ENCODE results near the gene PRMT7.

The PRMT7 gene

DNA sequence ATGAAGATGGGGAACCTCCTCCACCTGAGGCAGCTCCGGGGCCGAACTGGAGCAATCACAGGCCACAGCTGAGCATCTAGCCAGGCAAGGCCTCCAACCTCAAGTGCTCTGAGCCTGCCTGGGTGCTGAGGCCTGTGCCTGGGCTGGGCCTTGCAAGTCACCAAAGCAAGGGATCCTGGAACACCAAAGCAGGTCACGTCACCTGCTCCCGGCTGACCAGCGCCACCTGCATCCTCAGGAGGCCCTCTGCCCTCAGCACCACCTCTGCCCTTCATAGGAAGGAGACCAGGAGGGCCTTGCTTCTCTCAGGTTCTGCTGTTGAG is 69.5 kb downstream of the PRMT7 start:
- Histone ChIP-seq H3K27me3 (replicated peaks in 2 of 5; ENCODE audit: control insufficient read depth in 4 of 5, insufficient read depth in 5 of 5, low read length in 4 of 5) (no peaks in the 10 kb centered on the region), H3K27ac (ENCODE audit: insufficient read depth in 1 of 2, low read depth in 1 of 2, low read length in 2 of 2, poor library complexity in 1 of 2, severe bottlenecking in 2 of 2) (no peak overlapping the region), H3K36me3 (ENCODE audit: control insufficient read depth in 4 of 4, insufficient read depth in 4 of 4, low read length in 3 of 4) (no peaks in the 10 kb centered on the region), H3K9me3 (ENCODE audit: control extremely low read depth in 1 of 5, control insufficient read depth in 4 of 5, insufficient read depth in 2 of 5, low read depth in 1 of 5, low read length in 4 of 5) (no peaks in the 10 kb centered on the region), H3K4me1 (ENCODE audit: control extremely low read depth in 1 of 4, control insufficient read depth in 4 of 4, insufficient read depth in 4 of 4, low read length in 3 of 4) (peaks cover 2 to 39% (median 21%) of the 10 kb centered on the region in 4 experiments), H3K4me3 (ENCODE audit: control insufficient read depth in 1 of 7, extremely low read depth in 1 of 7, insufficient read depth in 4 of 7, low read depth in 2 of 7, low read length in 6 of 7) (no peak overlapping the region)
- WGBS (ENCODE audit: insufficient coverage) = 93% methylated on average over 3 of the region's 5 CpGs
- DNase-seq = no peak
- CTCF ChIA-PET = interaction anchor here (1.0 kb wide), 1 partner anchor 9 kb away, joined by 3 read pairs; no protein-coding TSS in a partner anchor
- POLR2A ChIA-PET = no interaction called here

DNA sequence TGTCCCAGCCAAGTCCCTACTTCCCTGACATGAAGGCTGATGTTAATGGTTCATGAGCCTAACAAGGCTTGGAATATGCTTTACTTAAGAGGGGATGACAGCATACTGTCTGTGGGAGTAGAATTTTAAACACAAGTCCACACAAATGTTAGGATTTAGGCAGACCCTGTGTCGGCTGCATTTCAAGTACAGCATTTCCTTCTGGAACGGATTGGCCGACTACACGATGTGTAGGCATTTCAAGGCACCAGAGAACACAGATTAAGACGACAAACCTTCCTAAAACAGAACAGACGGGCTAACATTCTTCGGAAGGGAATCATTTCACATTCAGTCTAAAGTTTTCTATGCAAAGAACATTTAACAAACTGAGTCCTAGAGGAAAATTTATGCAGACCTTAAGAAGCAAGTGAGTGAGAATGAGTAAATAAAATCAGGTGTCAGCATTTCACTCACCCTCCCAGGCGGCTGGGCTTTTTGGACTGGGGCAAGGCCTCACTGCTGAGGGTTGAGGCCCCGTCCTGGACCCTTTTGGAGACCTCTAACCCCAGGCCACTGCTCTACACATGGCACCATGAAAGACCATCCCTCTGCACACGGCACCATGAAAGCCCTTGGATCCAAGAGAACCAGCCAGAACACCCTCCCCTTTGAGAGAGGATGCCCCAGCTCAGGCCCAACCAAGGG is 70.0 kb downstream of the PRMT7 start:
- 97% methylated on average over 9 of the region's 10 CpGs for WGBS (ENCODE audit: insufficient coverage)
- H3K27me3 ChIP-seq (replicated peaks in 2 of 5; ENCODE audit: control insufficient read depth in 4 of 5, insufficient read depth in 5 of 5, low read length in 4 of 5) = no peaks in the 10 kb centered on the region

DNA sequence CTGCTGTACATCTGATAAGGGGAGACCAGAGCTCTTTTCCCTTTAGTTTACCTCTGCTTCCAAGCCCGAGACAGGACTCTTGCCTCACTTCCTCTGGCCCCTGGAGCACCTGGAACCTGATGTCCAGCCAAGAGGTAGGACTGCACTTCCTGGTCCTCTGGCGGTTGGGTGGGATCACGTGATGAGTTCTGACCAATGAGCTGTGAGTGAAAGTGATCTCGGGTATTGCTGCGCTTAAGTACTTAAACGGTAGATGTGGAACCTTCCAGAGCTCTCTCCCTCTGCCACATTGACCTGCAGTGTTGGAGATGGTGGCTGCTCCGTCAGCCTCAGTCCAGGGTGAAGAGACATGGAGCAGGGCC is 70.5 kb downstream of the PRMT7 start:
- H3K27me3 ChIP-seq (replicated peaks in 2 of 5; ENCODE audit: control insufficient read depth in 4 of 5, insufficient read depth in 5 of 5, low read length in 4 of 5) = no peaks in the 10 kb centered on the region
- CTCF ChIA-PET = interaction anchor here (0.6 to 1.9 kb wide), 9 partner anchors 9 to 119 kb away, joined by 3 to 17 read pairs (median 4); no protein-coding TSS in a partner anchor
- POLR2A ChIA-PET = no interaction called here
- no peaks in the 10 kb centered on the region for H3K9me3 ChIP-seq (ENCODE audit: control extremely low read depth in 1 of 5, control insufficient read depth in 4 of 5, insufficient read depth in 2 of 5, low read depth in 1 of 5, low read length in 4 of 5)
- no peak overlapping the region for H3K4me3 ChIP-seq (ENCODE audit: control insufficient read depth in 1 of 7, extremely low read depth in 1 of 7, insufficient read depth in 4 of 7, low read depth in 2 of 7, low read length in 6 of 7)
- no peaks in the 10 kb centered on the region for H3K36me3 ChIP-seq (ENCODE audit: control insufficient read depth in 4 of 4, insufficient read depth in 4 of 4, low read length in 3 of 4)
- no peak for DNase-seq
- 98% methylated on average over 6 of the region's 7 CpGs for WGBS (ENCODE audit: insufficient coverage)
- peaks cover 2 to 44% (median 23%) of the 10 kb centered on the region in 4 experiments for H3K4me1 ChIP-seq (ENCODE audit: control extremely low read depth in 1 of 4, control insufficient read depth in 4 of 4, insufficient read depth in 4 of 4, low read length in 3 of 4)
- H3K27ac ChIP-seq (ENCODE audit: insufficient read depth in 1 of 2, low read depth in 1 of 2, low read length in 2 of 2, poor library complexity in 1 of 2, severe bottlenecking in 2 of 2) = no peak overlapping the region

More for the DNA sequence above, 70.0 kb downstream of the PRMT7 start:
- CTCF ChIA-PET = interaction anchor here (0.8 to 1.9 kb wide), 7 partner anchors 8 to 119 kb away, joined by 3 to 17 read pairs (median 5); no protein-coding TSS in a partner anchor
- DNase-seq = no peak
- Histone ChIP-seq H3K4me1 (ENCODE audit: control extremely low read depth in 1 of 4, control insufficient read depth in 4 of 4, insufficient read depth in 4 of 4, low read length in 3 of 4) (peaks cover 2 to 44% (median 23%) of the 10 kb centered on the region in 4 experiments), H3K9me3 (ENCODE audit: control extremely low read depth in 1 of 5, control insufficient read depth in 4 of 5, insufficient read depth in 2 of 5, low read depth in 1 of 5, low read length in 4 of 5) (no peaks in the 10 kb centered on the region), H3K27ac (ENCODE audit: insufficient read depth in 1 of 2, low read depth in 1 of 2, low read length in 2 of 2, poor library complexity in 1 of 2, severe bottlenecking in 2 of 2) (no peak overlapping the region), H3K4me3 (ENCODE audit: control insufficient read depth in 1 of 7, extremely low read depth in 1 of 7, insufficient read depth in 4 of 7, low read depth in 2 of 7, low read length in 6 of 7) (no peak overlapping the region), H3K36me3 (ENCODE audit: control insufficient read depth in 4 of 4, insufficient read depth in 4 of 4, low read length in 3 of 4) (no peaks in the 10 kb centered on the region)
- POLR2A ChIA-PET = no interaction called here

DNA sequence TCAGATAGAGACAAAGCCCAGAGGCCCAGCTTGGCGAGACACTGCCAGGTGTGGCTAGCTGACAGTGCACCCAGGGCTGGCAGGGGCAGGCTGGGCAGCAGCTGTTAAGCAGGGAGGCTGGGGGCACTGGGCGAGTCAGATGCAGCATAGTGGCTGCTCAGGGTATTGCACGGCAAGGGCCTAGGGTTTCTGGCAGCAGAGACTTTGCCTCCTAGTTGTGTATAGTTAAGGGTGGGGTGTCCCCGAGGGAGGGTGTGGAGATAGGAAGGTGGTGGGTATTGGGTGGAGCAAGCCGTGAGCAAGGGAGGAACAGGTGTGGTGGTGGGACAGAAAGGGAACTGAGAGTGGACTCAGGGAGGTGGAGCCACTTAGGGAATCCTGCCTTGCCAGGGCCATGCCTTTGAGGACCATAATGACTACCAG is 71.5 kb downstream of the PRMT7 start:
- Histone ChIP-seq H3K27me3 (replicated peaks in 2 of 5; ENCODE audit: control insufficient read depth in 4 of 5, insufficient read depth in 5 of 5, low read length in 4 of 5) (no peaks in the 10 kb centered on the region), H3K36me3 (ENCODE audit: control insufficient read depth in 4 of 4, insufficient read depth in 4 of 4, low read length in 3 of 4) (no peaks in the 10 kb centered on the region), H3K27ac (ENCODE audit: insufficient read depth in 1 of 2, low read depth in 1 of 2, low read length in 2 of 2, poor library complexity in 1 of 2, severe bottlenecking in 2 of 2) (no peak overlapping the region), H3K4me3 (ENCODE audit: control insufficient read depth in 1 of 7, extremely low read depth in 1 of 7, insufficient read depth in 4 of 7, low read depth in 2 of 7, low read length in 6 of 7) (no peak overlapping the region), H3K4me1 (ENCODE audit: control extremely low read depth in 1 of 4, control insufficient read depth in 4 of 4, insufficient read depth in 4 of 4, low read length in 3 of 4) (peaks cover 2 to 44% (median 23%) of the 10 kb centered on the region in 4 experiments), H3K9me3 (ENCODE audit: control extremely low read depth in 1 of 5, control insufficient read depth in 4 of 5, insufficient read depth in 2 of 5, low read depth in 1 of 5, low read length in 4 of 5) (no peaks in the 10 kb centered on the region)
- ChIA-PET CTCF (interaction anchor here (0.7 to 1.9 kb wide), 9 partner anchors 12 to 118 kb away, joined by 3 to 17 read pairs (median 4); partner anchors contain the start of gene SLC7A6), POLR2A (no interaction called here)
- peak in 2 of 3 donors; percentile 34 to 46 for DNase-seq
- 85% methylated on average over 4 of the region's 5 CpGs for WGBS (ENCODE audit: insufficient coverage)

DNA sequence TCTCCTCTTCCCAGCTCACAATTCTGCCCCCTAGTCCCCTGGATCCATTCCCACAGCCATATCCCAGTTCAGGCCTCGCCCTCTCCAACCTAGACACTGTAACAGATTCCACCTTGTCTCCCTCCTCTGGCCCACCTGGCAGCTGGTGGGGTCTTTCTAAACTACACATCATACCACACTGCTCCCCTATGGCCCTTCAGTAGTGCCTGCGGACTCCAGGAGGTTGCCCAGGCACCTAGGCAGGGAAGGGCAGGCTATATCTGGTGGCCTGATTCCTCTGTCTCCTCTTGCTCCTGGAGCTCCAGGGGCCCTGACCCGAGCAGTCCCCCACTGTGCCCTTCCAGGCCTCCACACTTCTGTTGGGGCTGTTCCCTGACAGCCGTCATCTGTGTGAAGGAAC is 73.0 kb downstream of the PRMT7 start:
- DNase-seq = no peak
- no peaks in the 10 kb centered on the region for H3K27me3 ChIP-seq (replicated peaks in 2 of 5; ENCODE audit: control insufficient read depth in 4 of 5, insufficient read depth in 5 of 5, low read length in 4 of 5)
- no peaks in the 10 kb centered on the region for H3K9me3 ChIP-seq (ENCODE audit: control extremely low read depth in 1 of 5, control insufficient read depth in 4 of 5, insufficient read depth in 2 of 5, low read depth in 1 of 5, low read length in 4 of 5)
- H3K4me1 ChIP-seq (ENCODE audit: control extremely low read depth in 1 of 4, control insufficient read depth in 4 of 4, insufficient read depth in 4 of 4, low read length in 3 of 4) = peaks cover under 1 to 35% (median 16%) of the 10 kb centered on the region in 4 experiments
- 92% methylated on average over 3 of the region's 4 CpGs for WGBS (ENCODE audit: insufficient coverage)
- POLR2A ChIA-PET = interaction anchor here (0.7 kb wide), 1 partner anchor 20 kb away, joined by 3 read pairs; no protein-coding TSS in a partner anchor
- CTCF ChIA-PET = interaction anchor here (0.7 to 2.0 kb wide), 11 partner anchors 9 to 122 kb away, joined by 3 to 8 read pairs (median 4); no protein-coding TSS in a partner anchor
- no peak overlapping the region for H3K4me3 ChIP-seq (ENCODE audit: control insufficient read depth in 1 of 7, extremely low read depth in 1 of 7, insufficient read depth in 4 of 7, low read depth in 2 of 7, low read length in 6 of 7)
- H3K36me3 ChIP-seq (ENCODE audit: control insufficient read depth in 4 of 4, insufficient read depth in 4 of 4, low read length in 3 of 4) = no peaks in the 10 kb centered on the region
- no peak overlapping the region for H3K27ac ChIP-seq (ENCODE audit: insufficient read depth in 1 of 2, low read depth in 1 of 2, low read length in 2 of 2, poor library complexity in 1 of 2, severe bottlenecking in 2 of 2)

DNA sequence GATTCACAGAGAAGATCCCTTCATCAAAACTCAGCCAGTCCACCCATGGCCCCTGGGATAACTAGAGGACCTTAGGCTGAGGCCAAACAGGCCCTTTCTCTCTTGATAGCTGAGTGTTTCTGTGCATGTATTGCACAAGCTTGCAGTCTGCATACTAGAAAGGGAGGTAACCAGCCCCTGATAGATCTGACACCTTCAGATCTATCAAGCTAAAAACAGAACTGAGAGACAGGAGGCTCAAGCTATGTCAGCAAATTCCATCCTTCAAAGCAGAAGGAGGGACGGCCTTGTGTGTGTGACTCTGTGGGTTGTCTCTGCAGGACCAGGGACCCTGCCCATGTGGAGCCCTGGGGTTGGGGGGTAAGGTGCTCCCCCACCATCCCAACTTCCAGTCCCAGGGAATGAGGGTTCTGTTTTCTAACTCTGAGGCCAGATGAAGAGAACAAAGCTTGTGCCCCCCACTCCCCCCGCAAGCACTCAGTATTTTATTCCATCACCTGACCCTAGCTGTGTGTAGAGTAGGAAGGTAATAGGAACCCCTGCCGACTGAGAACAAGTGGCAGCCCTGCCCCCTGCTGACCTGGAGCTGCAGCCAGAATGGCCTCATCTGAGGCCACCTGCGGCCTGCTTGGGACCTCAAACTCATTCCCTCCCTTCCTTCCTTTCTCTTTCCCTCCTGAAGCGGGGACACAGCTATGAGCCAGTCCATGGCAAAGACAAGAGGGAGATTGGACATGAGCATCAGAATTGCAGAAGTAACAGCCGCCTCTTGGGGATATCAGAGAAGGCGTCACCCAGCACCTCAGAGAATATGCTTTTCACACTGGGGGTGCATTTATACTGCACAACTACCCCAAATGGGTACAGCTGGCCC is 73.7 kb downstream of the PRMT7 start:
- ChIA-PET POLR2A (interaction anchor here (0.6 to 0.7 kb wide), 2 partner anchors 21 to 423 kb away, joined by 3 to 6 read pairs; no protein-coding TSS in a partner anchor), CTCF (interaction anchor here (0.7 to 2.0 kb wide), 11 partner anchors 10 to 121 kb away, joined by 3 to 8 read pairs (median 4); no protein-coding TSS in a partner anchor)
- Histone ChIP-seq H3K36me3 (ENCODE audit: control insufficient read depth in 4 of 4, insufficient read depth in 4 of 4, low read length in 3 of 4) (no peaks in the 10 kb centered on the region), H3K4me3 (ENCODE audit: control insufficient read depth in 1 of 7, extremely low read depth in 1 of 7, insufficient read depth in 4 of 7, low read depth in 2 of 7, low read length in 6 of 7) (no peak overlapping the region), H3K27ac (ENCODE audit: insufficient read depth in 1 of 2, low read depth in 1 of 2, low read length in 2 of 2, poor library complexity in 1 of 2, severe bottlenecking in 2 of 2) (no peak overlapping the region), H3K9me3 (ENCODE audit: control extremely low read depth in 1 of 5, control insufficient read depth in 4 of 5, insufficient read depth in 2 of 5, low read depth in 1 of 5, low read length in 4 of 5) (no peaks in the 10 kb centered on the region), H3K4me1 (ENCODE audit: control extremely low read depth in 1 of 4, control insufficient read depth in 4 of 4, insufficient read depth in 4 of 4, low read length in 3 of 4) (peaks cover 0 to 29% (median 12%) of the 10 kb centered on the region in 4 experiments), H3K27me3 (replicated peaks in 2 of 5; ENCODE audit: control insufficient read depth in 4 of 5, insufficient read depth in 5 of 5, low read length in 4 of 5) (no peaks in the 10 kb centered on the region)
- 43% methylated on average over 2 of the region's 7 CpGs for WGBS (ENCODE audit: insufficient coverage)
- peak in 2 of 3 donors; percentile 42 to 52 for DNase-seq
